Stimulated activated effector memory CD8-positive, alpha-beta T cell treated with anti-CD3 and anti-CD28 coated beads, Interleukin-12 subunit alpha, Interleukin-12 subunit beta, amount 100 ng/mL, for 72 hours (primary cell): ENCODE measurements around the gene ZNF518B.
A peak's percentile ranks its signal among the peaks of the same experiment; 100 is the strongest.
"Not testable (repeated sequence)": the region's sequence is repeated elsewhere in the genome, so short reads cannot be mapped to it uniquely, and the experiment has no call there.

Experiments
- ATAC-seq: fragments of 150-1000 bp; cut with Tn5 transposase; 2 replicates; pipeline ENCODE4 v1.10.0; 2021
- DNase-seq, 2 donors: peaks; one replicate each; pipeline ENCODE4 v3.0.0; 2021 to 2022; ENCODE audit warnings: low spot score in 2 of 2
- H3K27ac Mint-ChIP-seq: one replicate; pipeline ENCODE4 v1.8.0; 2022; ENCODE audit warnings: mild to moderate bottlenecking, mixed read lengths
- H3K36me3 Mint-ChIP-seq: one replicate; pipeline ENCODE4 v1.8.0; 2022; ENCODE audit warnings: mild to moderate bottlenecking, mixed read lengths
- H3K4me1 Mint-ChIP-seq: one replicate; pipeline ENCODE4 v1.8.0; 2022; ENCODE audit warnings: mixed read lengths
- H3K4me3 Mint-ChIP-seq: one replicate; pipeline ENCODE4 v1.8.0; 2022; ENCODE audit warnings: mild to moderate bottlenecking, mixed read lengths
- H3K9me3 Mint-ChIP-seq: one replicate; pipeline ENCODE4 v1.8.0; 2022; ENCODE audit warnings: mixed read lengths

The ZNF518B gene

DNA sequence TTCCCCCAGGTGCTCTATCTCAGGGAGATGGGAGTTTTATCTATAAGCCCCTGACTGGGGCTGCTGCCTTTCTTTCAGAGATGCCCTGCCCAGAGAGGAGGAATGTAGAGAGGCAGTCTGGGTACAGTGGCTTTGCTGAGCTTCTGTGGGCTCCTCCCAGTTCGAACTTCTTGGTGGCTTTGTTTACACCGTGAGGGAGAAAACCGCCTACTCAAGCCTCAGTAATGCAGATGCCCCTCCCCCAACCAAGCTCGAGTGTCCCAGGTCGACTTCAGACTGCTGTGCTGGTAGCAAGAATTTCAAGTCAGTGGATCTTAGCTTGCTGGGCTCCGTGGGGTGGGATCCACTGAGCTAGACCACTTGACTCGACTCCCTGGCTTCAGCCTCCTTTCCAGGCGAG lies 29.5 kb downstream of the ZNF518B start:
- H3K9me3 Mint-ChIP-seq, H3K27ac Mint-ChIP-seq, ATAC-seq: not testable (repeated sequence)

DNA sequence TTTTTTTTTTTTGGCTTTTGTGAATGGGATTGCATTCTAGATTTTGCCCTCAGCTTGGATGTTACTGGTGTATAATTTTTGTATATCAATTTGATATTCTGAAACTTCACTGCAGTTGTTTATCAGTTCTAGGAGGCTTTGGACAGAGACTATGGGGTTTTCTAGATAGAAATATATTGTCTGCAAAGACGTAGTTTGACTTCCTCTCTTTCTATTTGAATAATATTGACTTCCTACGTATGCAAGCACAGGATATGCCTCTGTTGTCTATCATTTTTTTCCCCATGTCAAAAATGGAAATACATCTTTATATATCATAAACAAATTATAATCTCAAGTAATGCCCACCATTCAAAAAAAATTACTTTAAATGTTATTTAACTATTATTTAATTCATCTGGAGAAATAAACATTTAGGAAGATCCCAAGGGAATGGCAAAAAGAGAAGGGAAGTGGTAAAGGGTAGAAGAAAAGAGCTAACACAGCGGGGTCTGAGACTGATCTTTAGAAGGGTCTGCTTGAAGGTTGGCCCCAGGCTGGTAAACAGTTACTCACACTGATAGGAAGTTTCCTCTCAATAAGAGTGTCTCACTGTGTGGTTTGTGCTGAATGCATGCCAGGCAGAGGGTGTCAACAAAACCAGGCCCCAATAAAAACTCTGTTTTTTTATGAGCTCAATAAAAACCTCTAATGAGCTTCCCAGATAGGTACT lies 35.7 kb downstream of the ZNF518B start:
- no peaks in the 10 kb centered on the region for H3K36me3 Mint-ChIP-seq
- H3K4me1 Mint-ChIP-seq, result no peaks in the 10 kb centered on the region
- no peak overlapping the region for H3K4me3 Mint-ChIP-seq
- H3K9me3 Mint-ChIP-seq, result peaks cover 5% of the 10 kb centered on the region
- ATAC-seq, result no peak
- DNase-seq, result no peak
- no peak overlapping the region for H3K27ac Mint-ChIP-seq

More for the DNA sequence above, 29.5 kb downstream of the ZNF518B start:
- H3K4me3 Mint-ChIP-seq, H3K36me3 Mint-ChIP-seq, DNase-seq, H3K4me1 Mint-ChIP-seq: not testable (repeated sequence)

DNA sequence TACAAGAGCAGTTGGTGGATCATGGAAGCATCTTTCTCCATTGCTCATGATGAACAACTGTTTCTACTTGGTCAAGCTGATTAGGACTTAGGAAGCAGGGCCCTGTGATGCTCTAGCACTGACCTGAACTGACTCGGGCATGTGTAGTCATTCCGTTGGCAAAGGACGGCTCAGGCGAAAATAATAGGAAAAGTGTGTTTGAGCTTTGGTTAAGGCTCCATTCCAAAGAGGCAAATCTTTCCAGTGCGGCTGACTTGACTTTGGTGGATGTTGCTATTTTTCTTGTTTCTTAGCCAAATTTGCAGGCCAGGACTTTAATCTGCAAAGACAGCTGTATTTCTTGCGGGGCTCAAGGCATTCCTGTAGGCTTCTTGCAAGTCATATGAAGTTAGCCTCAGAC lies 39.5 kb downstream of the ZNF518B start:
- no peak overlapping the region for H3K27ac Mint-ChIP-seq
- H3K36me3 Mint-ChIP-seq, result no peaks in the 10 kb centered on the region
- DNase-seq (no peak), ATAC-seq (no peak)
- H3K4me3 Mint-ChIP-seq, result no peak overlapping the region
- H3K9me3 Mint-ChIP-seq, result no peaks in the 10 kb centered on the region
- no peaks in the 10 kb centered on the region for H3K4me1 Mint-ChIP-seq

DNA sequence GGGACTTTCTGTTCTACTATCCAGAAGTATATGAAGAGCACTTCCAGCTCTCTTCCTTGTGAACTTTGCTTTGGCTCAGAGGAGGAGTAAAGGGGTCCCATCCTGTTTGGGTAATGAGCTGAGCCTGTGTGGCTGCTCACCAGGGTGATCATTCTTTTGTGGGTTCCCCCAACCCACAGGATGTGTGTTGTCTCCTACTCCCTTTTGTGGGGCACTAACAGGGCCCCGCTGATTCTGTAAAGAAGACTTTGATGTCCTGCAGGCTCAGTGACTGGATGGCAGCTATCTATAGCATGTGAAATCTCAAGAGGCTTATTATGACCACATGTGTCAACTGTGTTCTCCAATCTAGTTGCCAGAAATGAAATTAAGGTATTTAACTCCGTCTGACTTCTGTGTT lies 40.8 kb downstream of the ZNF518B start:
- ATAC-seq, result peak; percentile 44
- no peaks in the 10 kb centered on the region for H3K9me3 Mint-ChIP-seq

GRCh38 chr4:10413177-10413576 lies 44.0 kb downstream of the ZNF518B start:
- no peak for ATAC-seq
- Mint-ChIP-seq H3K4me3 (no peak overlapping the region), H3K4me1 (no peaks in the 10 kb centered on the region)

More for the DNA sequence above, 40.8 kb downstream of the ZNF518B start:
- H3K27ac Mint-ChIP-seq, result no peak overlapping the region
- no peak overlapping the region for H3K4me3 Mint-ChIP-seq
- DNase-seq, result no peak
- H3K36me3 Mint-ChIP-seq, result no peaks in the 10 kb centered on the region
- H3K4me1 Mint-ChIP-seq, result no peaks in the 10 kb centered on the region

DNA sequence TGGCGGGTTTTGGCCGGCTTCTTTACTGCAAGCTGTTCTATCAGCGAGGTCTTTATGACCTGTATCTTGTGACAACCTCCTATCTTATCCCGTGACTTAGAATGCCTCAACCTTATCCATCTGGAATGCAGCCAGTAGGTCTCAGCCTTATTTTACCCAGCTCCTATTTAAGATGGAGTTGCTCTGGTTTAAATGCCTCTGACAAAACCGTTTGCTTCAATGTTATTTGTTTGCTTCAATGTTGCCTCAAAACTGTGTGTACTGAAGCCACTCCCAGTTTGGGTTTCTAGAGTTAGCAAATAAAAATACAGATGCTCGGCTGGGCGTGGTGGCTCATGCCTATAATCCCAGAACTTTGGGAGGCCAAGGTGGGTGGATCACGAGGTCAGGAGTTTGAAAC lies 51.6 kb downstream of the ZNF518B start:
- H3K36me3 Mint-ChIP-seq, result no peaks in the 10 kb centered on the region
- no peak overlapping the region for H3K4me3 Mint-ChIP-seq
- ATAC-seq (no peak), DNase-seq (no peak)
- no peaks in the 10 kb centered on the region for H3K9me3 Mint-ChIP-seq
- no peak overlapping the region for H3K27ac Mint-ChIP-seq
- H3K4me1 Mint-ChIP-seq, result no peaks in the 10 kb centered on the region

More at GRCh38 chr4:10413177-10413576, 44.0 kb downstream of the ZNF518B start:
- no peak overlapping the region for H3K27ac Mint-ChIP-seq
- H3K9me3 Mint-ChIP-seq, result no peaks in the 10 kb centered on the region
- H3K36me3 Mint-ChIP-seq, result no peaks in the 10 kb centered on the region
- no peak for DNase-seq

GRCh38 chr4:10403633-10404445 lies 53.4 kb downstream of the ZNF518B start:
- H3K4me3 Mint-ChIP-seq, result no peak overlapping the region
- H3K4me1 Mint-ChIP-seq, result no peaks in the 10 kb centered on the region
- DNase-seq (no peak), ATAC-seq (no peak)
- no peaks in the 10 kb centered on the region for H3K9me3 Mint-ChIP-seq
- H3K36me3 Mint-ChIP-seq, result no peaks in the 10 kb centered on the region
- no peak overlapping the region for H3K27ac Mint-ChIP-seq

- Mint-ChIP-seq H3K27ac (no peak overlapping the region), H3K9me3 (no peaks in the 10 kb centered on the region), H3K36me3 (no peaks in the 10 kb centered on the region), H3K4me1 (no peaks in the 10 kb centered on the region), H3K4me3 (no peak overlapping the region)
- DNase-seq (no peak), ATAC-seq (no peak)
These were observed 61.1 kb downstream of the ZNF518B start for GRCh38 chr4:10395971-10396580.
